ENCODE results near the gene KCNAB1. TPM values are rescaled to one million over a fixed set of nuclear protein-coding genes. Genes with fewer than 3 reads are reported as not detected.
"Not testable (repeated sequence)": the region's sequence is repeated elsewhere in the genome, so short reads cannot be mapped to it uniquely, and the experiment has no call there.

The KCNAB1 gene
- total and polyA plus RNA-seq, 4 donors: 0.16 to 2.4 (median 0.72) TPM

GRCh38 chr3:156131799-156132198, 11.4 kb downstream of the KCNAB1 start:
- Histone ChIP-seq H3K27ac (ENCODE audit: low read depth in 1 of 2, low read length in 1 of 2) (no peak overlapping the region), H3K9me3 (ENCODE audit: control insufficient read depth in 4 of 4, insufficient read depth in 3 of 4, low read length in 3 of 4) (no peaks in the 10 kb centered on the region), H3K9ac (ENCODE audit: insufficient read depth in 1 of 2, low read length in 2 of 2) (no peak overlapping the region), H3K4me3 (no peak overlapping the region), H3K4me1 (ENCODE audit: control insufficient read depth in 5 of 5, insufficient read depth in 5 of 5, low read length in 5 of 5) (no peaks in the 10 kb centered on the region), H3K36me3 (ENCODE audit: control insufficient read depth in 4 of 4, insufficient read depth in 4 of 4, low read length in 4 of 4) (no peaks in the 10 kb centered on the region), H3K27me3 (ENCODE audit: control insufficient read depth in 3 of 3, insufficient read depth in 3 of 3, low read length in 2 of 3) (no peaks in the 10 kb centered on the region)
- no peak for TF ChIP-seq CTCF (IDR thresholded peaks at IDR 0.05; ENCODE audit: control extremely low read depth, extremely low read depth)
- no peak for ATAC-seq (ENCODE audit: insufficient read depth, low FRiP score)
- no peak for DNase-seq

DNA sequence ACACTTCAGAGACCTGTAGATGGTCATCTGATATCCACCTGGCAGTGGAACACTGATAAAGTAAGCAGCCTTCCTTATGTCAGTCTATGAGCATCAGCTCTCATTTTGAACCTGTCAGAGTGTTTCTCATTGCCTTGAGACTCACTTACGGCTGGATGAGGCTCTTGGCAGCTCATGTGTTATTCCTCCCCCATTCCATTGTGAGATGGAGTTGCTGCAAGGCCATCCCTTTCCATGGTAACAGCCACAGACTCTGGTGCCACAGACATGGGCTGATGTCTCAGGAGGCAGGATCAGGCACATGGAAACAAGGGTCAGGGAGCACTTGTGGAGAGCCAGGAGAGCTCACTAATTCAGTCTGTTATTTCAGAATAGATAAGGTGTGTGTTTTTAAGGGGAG, 11.9 kb downstream of the KCNAB1 start:
- H3K9me3 ChIP-seq (ENCODE audit: control insufficient read depth in 4 of 4, insufficient read depth in 3 of 4, low read length in 3 of 4): no peaks in the 10 kb centered on the region
- DNase-seq: no peak
- no peak overlapping the region for H3K9ac ChIP-seq (ENCODE audit: insufficient read depth in 1 of 2, low read length in 2 of 2)
- no peak for TF ChIP-seq CTCF (IDR thresholded peaks at IDR 0.05; ENCODE audit: control extremely low read depth, extremely low read depth)
- no peak overlapping the region for H3K27ac ChIP-seq (ENCODE audit: low read depth in 1 of 2, low read length in 1 of 2)
- no peak overlapping the region for H3K4me3 ChIP-seq
- H3K4me1 ChIP-seq (ENCODE audit: control insufficient read depth in 5 of 5, insufficient read depth in 5 of 5, low read length in 5 of 5): no peaks in the 10 kb centered on the region
- ATAC-seq (ENCODE audit: insufficient read depth, low FRiP score): no peak
- no peaks in the 10 kb centered on the region for H3K36me3 ChIP-seq (ENCODE audit: control insufficient read depth in 4 of 4, insufficient read depth in 4 of 4, low read length in 4 of 4)
- 79 to 85% methylated on average over 1 of the region's 1 CpG for WGBS, 2 donors
- no peaks in the 10 kb centered on the region for H3K27me3 ChIP-seq (ENCODE audit: control insufficient read depth in 3 of 3, insufficient read depth in 3 of 3, low read length in 2 of 3)

DNA sequence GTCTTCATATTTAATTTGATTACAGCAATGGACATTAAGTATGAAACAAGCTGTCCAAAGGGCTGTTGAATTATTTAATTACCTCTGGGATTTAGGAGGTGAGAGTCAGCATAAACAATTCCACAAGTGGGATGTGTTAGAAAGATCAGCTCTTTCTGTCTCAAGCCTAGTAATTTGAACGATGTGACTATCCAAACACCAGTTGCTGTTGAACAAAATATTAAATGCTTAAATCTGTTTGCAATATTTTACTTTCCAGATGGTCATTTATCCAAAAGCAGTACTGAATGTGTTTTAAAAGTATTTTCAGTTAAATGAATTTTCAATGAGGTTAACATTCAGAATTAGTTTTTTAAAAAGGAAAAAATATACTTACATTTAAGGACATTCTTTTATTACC, 12.7 kb downstream of the KCNAB1 start:
- Histone ChIP-seq H3K9me3 (ENCODE audit: control insufficient read depth in 4 of 4, insufficient read depth in 3 of 4, low read length in 3 of 4) (no peaks in the 10 kb centered on the region), H3K36me3 (ENCODE audit: control insufficient read depth in 4 of 4, insufficient read depth in 4 of 4, low read length in 4 of 4) (no peaks in the 10 kb centered on the region), H3K4me3 (no peak overlapping the region), H3K4me1 (ENCODE audit: control insufficient read depth in 5 of 5, insufficient read depth in 5 of 5, low read length in 5 of 5) (no peaks in the 10 kb centered on the region), H3K27me3 (ENCODE audit: control insufficient read depth in 3 of 3, insufficient read depth in 3 of 3, low read length in 2 of 3) (no peaks in the 10 kb centered on the region), H3K9ac (ENCODE audit: insufficient read depth in 1 of 2, low read length in 2 of 2) (no peak overlapping the region), H3K27ac (ENCODE audit: low read depth in 1 of 2, low read length in 1 of 2) (no peak overlapping the region)
- ATAC-seq (ENCODE audit: insufficient read depth, low FRiP score) (no peak), DNase-seq (no peak)
- TF ChIP-seq CTCF (IDR thresholded peaks at IDR 0.05; ENCODE audit: control extremely low read depth, extremely low read depth): no peak
- WGBS, 2 donors: 54 to 77% methylated on average over 1 of the region's 1 CpG

DNA sequence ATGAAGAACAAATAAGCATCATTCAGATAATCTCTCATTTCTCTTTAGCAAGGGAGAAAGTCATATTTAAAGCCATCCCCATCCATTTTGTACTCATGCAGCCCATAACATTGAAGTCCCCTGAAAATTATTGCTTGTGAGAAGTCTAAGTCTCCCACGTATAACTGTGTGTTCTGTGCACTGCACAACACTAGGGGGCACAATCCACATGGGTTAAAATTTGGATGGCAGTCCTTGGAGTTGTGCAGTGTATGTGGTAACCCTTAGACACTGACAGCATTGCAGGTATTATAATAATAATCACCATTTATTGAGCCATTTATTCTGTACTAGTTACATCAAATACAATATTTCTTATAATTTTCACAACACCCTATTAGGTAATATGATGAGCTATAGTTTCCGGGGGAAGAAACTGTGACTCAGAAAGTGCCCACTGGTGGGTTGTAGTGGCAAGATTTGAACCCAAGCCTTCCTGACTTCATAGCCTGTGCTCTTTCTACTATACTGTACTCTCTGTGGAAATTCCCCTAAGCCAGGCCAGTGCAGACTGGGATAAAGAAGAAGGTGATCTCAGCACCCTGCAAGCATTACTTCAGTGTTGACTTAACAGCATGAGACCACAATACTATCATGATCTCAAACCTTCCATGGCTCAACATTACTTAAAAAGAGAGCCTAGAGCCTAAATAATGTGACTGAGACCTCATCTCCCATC, 15.7 kb downstream of the KCNAB1 start:
- no peaks in the 10 kb centered on the region for H3K36me3 ChIP-seq (ENCODE audit: control insufficient read depth in 4 of 4, insufficient read depth in 4 of 4, low read length in 4 of 4)
- no peaks in the 10 kb centered on the region for H3K27me3 ChIP-seq (ENCODE audit: control insufficient read depth in 3 of 3, insufficient read depth in 3 of 3, low read length in 2 of 3)
- WGBS, 2 donors: 72 to 78% methylated on average over 2 of the region's 2 CpGs
- ATAC-seq (ENCODE audit: insufficient read depth, low FRiP score): no peak
- H3K4me1 ChIP-seq (ENCODE audit: control insufficient read depth in 5 of 5, insufficient read depth in 5 of 5, low read length in 5 of 5): peaks cover 0 to 5% (median 0%) of the 10 kb centered on the region in 5 donors
- no peak overlapping the region for H3K9ac ChIP-seq (ENCODE audit: insufficient read depth in 1 of 2, low read length in 2 of 2)
- no peak for TF ChIP-seq CTCF (IDR thresholded peaks at IDR 0.05; ENCODE audit: control extremely low read depth, extremely low read depth)
- H3K4me3 ChIP-seq: no peak overlapping the region
- H3K27ac ChIP-seq (ENCODE audit: low read depth in 1 of 2, low read length in 1 of 2): no peak overlapping the region
- H3K9me3 ChIP-seq (ENCODE audit: control insufficient read depth in 4 of 4, insufficient read depth in 3 of 4, low read length in 3 of 4): no peaks in the 10 kb centered on the region
- no peak for DNase-seq

- ATAC-seq (ENCODE audit: insufficient read depth, low FRiP score): not testable (repeated sequence)
These were observed 17.0 kb downstream of the KCNAB1 start for GRCh38 chr3:156137397-156137796.

More at GRCh38 chr3:156137397-156137796, 17.0 kb downstream of the KCNAB1 start:
- not testable (repeated sequence) for DNase-seq; H3K9me3 ChIP-seq (ENCODE audit: control insufficient read depth in 4 of 4, insufficient read depth in 3 of 4, low read length in 3 of 4); H3K27ac ChIP-seq (ENCODE audit: low read depth in 1 of 2, low read length in 1 of 2); H3K4me1 ChIP-seq (ENCODE audit: control insufficient read depth in 5 of 5, insufficient read depth in 5 of 5, low read length in 5 of 5); H3K27me3 ChIP-seq (ENCODE audit: control insufficient read depth in 3 of 3, insufficient read depth in 3 of 3, low read length in 2 of 3); H3K4me3 ChIP-seq; H3K9ac ChIP-seq (ENCODE audit: insufficient read depth in 1 of 2, low read length in 2 of 2); H3K36me3 ChIP-seq (ENCODE audit: control insufficient read depth in 4 of 4, insufficient read depth in 4 of 4, low read length in 4 of 4)
- WGBS, 2 donors: 41 to 72% methylated on average over 7 to 8 of the region's 8 CpGs
